PC-9 (cell line): ENCODE measurements around the gene SOX5.

Source experiments
- EZH2 ChIP-seq: fragments of 200-600 bp; sonication (generic); IDR thresholded peaks from 2 replicates; pipeline ENCODE4 v1.8.0; 2017; ENCODE audit warnings: antibody characterized with exemption, low read depth
- TF ChIP-seq, protein P1 (sequence below): fragments of 200-600 bp; sonication (generic); conservative IDR thresholded peaks from 2 replicates; pipeline ENCODE4 v1.6.1; 2017; ENCODE audit warnings: mixed run types, antibody characterized with exemption, mild to moderate bottlenecking, moderate library complexity

DNA sequence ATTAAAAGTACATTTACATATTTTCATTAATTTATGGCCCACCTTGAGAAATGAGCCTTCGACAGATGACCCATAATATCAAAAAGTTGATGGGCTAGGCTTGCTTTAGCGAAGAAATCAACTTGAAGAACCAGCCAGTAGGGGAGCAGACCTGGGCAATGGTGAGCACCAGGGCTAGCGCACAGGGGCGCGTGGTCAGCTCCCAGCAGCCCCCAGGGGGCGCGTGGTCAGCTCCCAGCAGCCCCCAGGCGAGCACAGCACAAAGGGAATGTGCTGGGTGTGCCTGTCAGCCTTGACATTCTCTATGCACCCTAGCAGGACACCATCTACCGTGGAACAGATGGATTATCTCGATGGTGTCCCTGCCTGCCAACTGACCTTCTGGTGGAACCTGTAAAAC, 15.3 kb upstream of the SOX5 start:
- TF ChIP-seq, protein P1, sequence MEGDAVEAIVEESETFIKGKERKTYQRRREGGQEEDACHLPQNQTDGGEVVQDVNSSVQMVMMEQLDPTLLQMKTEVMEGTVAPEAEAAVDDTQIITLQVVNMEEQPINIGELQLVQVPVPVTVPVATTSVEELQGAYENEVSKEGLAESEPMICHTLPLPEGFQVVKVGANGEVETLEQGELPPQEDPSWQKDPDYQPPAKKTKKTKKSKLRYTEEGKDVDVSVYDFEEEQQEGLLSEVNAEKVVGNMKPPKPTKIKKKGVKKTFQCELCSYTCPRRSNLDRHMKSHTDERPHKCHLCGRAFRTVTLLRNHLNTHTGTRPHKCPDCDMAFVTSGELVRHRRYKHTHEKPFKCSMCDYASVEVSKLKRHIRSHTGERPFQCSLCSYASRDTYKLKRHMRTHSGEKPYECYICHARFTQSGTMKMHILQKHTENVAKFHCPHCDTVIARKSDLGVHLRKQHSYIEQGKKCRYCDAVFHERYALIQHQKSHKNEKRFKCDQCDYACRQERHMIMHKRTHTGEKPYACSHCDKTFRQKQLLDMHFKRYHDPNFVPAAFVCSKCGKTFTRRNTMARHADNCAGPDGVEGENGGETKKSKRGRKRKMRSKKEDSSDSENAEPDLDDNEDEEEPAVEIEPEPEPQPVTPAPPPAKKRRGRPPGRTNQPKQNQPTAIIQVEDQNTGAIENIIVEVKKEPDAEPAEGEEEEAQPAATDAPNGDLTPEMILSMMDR: no peak
- TF ChIP-seq EZH2: no peak
